Medulla oblongata (tissue), 1 donor: Measurements from ENCODE around the gene UQCRQ.
"Not testable (repeated sequence)": the region's sequence is repeated elsewhere in the genome, so short reads cannot be mapped to it uniquely, and the experiment has no call there.

Experiments used
- DNase-seq: peaks from one replicate; pipeline ENCODE4 v3.0.0-alpha.2; 2015; ENCODE audit errors: extremely low spot score

The UQCRQ gene

DNA sequence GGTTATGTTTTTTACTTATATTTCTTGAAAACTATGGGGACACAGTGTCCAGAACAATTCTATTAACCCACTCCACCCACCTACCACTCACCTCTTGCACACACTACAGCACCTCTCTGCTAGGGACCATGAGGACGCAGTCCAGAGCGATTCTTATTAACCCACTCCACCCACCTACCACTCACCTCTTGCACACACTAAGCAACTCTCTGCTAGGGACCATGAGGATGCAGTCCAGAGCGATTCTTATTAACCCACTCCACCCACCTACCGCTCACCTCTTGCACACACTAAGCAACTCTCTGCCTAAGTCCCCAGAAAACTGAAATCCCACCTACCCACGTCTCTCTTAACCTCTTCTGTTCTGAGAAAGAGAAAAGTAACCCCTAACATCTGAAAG lies 33.8 kb upstream of the UQCRQ start:
- no peak for DNase-seq

DNA sequence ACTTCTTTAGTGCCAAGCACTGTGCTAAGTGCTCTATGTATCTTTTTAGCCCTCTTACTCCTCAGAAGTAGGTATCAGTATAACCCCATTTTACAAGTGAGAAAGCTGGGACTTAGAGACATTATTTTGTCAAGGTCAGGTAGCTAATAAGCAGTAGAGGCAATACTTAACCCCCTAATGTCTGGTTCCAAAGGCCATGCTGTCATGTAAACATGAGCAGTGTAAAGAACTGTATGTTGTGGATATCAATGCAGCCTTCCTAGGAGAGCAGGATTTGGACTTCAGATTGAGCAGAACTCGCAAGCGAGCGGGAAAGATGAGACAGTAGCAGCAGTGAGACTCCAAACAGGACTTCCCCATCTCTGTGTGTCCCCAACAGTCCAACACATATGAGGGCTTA lies 32.4 kb upstream of the UQCRQ start:
- DNase-seq, result no peak

DNA sequence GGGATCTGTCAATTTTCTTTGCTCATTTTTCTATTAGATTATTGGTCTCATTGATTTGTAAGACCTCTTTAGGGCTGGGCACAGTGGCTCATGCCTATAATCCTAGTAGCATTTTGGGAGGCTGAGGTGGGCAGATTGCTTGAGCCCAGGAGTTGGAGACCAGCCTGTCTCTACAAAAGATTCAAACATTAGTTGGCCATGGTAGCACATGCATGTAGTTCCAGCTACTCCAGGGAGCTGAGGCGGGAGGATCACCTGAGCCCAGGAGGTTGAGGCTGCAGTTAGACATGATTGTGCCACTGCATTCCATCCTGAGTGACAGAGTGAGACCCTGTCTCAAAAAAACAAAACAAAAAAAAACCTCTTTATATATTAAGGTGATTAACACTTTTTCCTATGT lies 29.6 kb upstream of the UQCRQ start:
- DNase-seq, result no peak

DNA sequence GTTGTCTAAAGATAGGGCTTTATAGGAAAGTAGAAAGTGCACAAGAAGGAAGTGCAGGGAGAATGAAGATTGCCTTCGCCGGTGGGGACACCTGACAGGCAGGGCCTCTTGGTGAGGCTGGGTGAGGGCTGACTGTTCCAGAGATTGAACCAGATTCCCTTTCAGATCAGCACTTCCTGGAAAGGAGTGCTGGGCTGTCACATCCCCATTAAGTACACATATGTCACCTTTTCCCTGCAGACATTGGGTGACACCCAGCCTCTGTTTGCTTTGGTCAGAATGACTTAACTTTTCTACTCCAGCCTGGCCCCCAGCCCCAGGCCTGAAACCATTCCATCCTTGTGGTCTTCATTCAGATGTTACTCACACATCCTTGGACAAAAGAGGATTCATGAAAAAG lies 28.6 kb upstream of the UQCRQ start:
- DNase-seq, result no peak

DNA sequence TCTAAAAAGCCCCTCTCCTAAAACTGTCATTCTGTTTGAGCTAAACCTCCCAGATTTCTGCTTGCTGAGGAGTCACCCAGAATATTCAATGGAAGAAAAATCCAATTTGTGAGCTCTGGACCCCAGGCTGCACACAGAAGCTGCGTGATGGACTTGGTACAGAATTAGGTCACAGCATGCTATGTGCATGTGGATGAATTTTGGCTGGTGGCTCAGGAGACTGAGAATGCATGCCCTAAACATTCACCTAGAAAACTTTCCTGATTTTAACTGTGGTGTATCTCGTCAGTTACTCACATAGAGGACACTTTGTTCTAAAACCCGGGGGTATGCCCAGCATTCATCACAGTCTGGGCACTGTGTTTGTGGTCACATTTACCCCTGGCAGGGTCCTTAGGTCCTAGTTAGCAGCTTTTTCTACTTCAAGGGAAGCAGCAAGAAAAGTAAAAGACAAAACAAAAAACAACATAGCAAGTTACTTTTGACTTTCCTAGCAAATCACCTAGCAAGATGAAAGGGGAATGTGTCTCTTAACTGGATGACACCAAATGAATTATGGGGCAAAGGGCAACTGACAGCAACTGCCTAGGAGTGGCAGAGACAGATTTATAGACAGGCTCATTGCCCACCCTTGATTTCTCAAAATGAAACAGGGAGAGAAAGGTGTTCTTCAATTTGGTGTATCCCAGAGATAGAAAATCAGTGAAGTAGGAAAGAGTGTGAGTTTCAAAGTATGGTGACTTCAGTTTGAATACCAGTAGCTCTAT lies 27.7 kb upstream of the UQCRQ start:
- DNase-seq, result no peak

DNA sequence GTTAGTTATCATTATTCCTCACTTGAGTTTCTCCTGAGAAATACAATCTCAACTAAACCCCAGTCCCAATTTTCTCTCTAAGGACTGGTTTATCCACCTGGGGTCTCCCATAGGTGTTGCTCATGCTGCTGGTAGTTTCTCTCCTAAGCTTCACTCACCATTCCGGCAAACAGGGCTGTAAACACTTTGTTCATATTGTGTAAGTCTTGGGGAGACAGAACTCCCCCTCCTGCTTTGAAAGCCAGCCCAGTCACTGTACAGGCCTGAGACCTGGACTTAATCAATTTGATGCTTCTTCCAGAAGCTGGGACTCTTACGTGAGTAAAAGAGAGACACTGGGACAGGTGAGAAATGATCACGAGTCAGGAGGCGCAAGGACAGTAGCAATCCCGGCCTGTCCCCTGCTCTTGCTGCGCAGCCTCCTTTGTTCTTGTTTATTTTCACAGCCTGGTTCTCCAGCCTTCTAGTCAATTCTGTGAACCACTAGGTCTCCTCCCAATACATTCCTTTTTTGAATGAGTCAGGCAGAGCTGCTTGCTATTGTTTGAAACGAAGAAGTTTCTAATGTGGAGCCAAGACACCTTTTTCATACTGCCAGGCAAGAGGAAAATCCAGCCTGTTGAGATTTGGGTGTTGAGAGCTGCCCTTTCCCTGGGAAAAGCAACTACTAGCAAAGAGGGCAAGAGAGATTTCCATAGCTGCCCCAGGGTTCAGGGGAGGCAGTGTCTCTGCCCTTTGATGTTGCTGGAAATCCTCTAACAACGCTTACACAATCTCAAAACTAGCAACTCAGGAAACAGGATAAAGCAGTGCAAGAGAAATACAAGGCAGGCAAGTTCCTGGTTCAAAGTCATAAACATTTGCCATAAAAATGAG lies 26.8 kb upstream of the UQCRQ start:
- DNase-seq, result no peak

DNA sequence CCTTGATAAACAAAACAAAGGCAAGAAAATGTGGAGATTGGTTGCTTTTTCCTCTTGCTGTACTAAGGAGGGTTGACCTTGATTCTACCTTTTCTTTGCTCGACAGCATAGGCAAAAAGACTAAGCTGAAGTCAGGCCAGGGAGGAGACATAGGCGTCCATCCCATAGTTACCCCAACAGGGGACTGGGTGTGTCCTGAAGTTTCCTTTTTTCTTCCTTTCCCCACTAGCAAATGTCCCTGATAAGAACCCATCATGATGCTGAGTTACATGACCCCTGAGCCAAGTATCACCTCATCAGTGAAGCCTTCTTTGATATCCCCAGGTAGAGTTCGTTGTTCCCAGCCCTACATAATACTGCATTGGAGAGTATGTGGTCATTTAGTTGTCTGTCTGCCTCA lies 26.1 kb upstream of the UQCRQ start:
- DNase-seq, result no peak

DNA sequence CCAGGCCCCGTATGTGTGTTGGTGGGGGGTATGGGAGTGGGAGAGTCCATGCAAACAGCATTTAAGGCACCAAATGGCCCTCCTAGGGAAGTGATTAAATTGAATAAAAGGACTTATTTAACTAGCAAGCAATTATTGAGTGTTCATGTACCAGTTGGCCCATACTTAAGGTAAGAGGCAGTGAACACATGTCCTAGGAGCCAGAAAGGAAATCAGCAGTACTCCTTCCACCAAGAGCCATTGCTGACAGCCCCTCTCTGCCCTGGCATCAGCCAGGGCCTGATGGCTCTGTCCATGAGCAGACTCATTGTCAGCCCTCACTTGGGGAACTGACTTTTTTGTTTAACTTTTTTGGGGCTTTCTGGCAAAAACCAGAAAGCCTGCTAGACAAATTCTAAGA lies 25.5 kb upstream of the UQCRQ start:
- DNase-seq, result no peak

DNA sequence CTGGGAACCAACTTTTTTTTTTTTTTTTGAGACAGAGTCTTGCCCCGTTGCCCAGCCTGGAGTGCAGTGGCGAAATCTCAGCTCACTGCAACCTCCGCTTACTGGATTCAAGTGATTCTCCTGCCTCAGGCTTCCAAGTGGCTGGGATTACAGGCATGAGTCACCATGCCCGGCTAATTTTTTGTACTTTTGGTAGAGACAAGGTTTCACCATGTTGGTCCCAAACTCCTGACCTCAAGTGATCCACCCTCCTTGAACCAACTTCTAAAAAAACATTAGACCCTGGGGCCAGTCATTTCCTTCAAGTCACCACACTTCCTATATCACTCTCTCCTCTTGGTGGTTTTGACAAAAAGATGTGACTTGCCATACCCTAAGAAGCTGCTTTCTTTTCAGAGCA lies 25.1 kb upstream of the UQCRQ start:
- DNase-seq, result no peak

DNA sequence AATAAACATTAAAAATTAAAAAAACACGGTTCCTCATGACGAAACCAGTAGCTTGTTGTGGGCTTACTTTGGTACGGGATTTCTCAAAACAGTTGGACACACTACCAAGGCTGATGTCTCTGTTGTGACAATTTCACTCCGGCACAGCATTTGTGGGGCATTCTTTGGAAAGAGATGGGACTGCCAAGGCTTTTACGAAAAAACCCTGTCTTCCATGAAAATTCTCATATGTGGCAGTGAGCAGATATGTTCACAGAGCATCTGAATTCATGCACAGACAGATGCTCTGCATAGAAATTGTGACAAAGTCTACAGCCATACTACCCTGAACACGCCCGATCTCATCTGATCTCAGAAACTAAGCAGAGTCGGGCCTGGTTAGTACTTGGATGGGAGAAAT lies 18.2 kb upstream of the UQCRQ start:
- no peak for DNase-seq

DNA sequence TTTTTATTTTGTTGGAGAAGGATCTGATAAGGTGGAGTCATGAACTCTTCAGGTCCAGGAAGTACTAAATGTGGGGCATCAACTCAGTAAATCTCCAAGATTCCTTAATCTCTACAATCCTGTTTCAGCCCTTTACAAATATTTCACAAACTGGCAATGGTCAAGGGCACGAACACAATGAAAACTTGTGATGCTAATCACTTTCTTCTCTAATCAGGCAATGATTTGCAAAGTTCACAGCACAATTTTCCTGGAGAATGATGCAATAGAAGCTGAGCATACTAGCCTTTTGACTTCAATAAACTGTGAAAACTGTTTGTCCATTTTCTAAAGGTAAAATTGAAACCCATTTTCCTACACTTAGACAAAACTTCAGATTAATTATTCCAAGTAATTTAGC lies 17.1 kb upstream of the UQCRQ start:
- no peak for DNase-seq

DNA sequence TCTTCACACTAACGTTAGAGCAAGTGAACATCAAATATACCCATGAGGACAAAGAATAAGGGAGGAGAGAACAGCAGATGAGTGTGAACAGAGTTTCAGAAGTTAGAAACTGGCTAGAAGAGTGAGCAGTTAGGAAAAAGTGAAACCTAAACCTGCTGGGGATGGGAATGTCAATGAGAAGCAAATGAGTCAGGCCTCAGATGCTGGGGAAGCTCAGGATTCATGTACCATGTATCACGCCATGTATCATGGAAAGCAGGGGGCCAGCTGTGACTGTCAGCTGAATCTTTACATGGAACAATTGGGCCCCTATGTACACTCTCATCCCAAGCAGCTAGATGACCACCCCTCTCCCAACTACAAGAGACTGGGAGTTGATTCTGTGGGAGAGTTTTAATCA lies 16.4 kb upstream of the UQCRQ start:
- DNase-seq, result no peak

DNA sequence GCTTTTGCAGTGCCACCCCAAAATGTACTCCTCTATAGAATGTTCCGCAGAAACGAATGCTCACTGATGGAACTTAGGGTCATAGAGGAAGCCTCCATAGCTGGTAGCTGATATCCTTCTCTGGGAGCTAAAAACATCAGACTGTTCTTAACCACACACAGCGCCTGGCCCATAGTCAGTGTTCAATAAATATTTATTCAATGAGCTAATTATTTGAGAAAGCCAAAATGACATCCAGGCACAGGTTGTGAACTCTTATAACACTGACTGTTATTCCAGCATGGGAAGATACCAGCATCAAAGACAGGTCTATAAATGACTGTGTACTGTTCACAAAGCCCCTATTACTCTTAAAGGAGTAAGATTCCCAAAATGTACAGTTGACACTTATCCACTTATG lies 13.1 kb upstream of the UQCRQ start:
- DNase-seq, result no peak

DNA sequence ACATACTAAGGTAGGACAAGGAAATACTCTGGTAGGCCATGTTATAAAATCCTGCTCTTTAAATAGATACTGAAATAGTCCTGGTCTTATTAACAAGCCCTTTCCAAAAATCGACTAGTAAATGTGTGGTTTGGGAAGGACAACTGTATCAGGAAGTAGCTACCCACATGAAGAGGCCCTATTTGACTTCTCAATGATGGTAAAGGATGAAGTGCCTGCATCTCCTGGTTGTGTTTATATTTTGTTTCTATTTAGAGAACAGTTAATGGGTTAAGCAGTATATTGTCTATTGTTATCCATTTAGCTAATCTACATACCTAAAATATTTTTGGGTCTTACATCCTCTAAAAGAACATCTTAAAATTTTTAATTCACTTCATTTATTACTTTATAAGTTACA lies 12.7 kb upstream of the UQCRQ start:
- no peak for DNase-seq

DNA sequence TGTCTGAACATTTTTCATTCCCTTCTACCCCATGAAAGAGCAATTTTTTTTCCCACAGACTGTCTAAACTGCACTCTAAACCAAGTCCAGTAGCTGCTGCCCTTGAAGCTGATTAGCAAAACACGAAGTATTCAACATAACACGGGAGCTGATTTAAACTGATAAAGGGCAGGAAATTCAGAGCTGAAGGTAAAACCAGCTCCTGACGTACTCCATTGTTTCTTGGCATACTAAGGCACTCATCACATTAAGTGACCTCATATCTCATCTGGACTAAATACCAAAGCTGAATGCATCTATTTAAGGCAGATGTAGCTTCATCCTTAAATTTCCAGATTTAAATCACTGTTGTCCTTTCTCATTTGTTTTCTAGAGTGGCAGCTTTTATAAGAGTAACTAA lies 12.1 kb upstream of the UQCRQ start:
- no peak for DNase-seq

DNA sequence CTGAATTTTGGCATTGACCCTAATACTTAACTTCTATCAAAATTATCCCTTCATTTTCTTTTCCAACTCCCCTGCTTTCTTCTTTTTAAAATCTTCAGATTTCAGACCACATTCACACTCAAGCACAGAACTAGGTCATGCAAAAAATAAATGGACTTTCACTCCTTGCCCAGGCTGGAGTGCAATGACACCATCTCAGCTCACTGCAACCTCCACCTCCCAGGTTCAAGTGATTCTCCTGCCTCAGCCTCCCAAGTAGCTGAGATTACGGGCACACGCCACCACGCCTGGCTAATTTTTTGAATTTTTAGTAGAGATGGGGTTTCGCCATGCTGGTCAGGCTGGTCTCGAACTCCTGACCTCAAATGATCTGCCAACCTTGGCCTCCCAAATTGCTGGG lies 11.4 kb upstream of the UQCRQ start:
- DNase-seq, result not testable (repeated sequence)

DNA sequence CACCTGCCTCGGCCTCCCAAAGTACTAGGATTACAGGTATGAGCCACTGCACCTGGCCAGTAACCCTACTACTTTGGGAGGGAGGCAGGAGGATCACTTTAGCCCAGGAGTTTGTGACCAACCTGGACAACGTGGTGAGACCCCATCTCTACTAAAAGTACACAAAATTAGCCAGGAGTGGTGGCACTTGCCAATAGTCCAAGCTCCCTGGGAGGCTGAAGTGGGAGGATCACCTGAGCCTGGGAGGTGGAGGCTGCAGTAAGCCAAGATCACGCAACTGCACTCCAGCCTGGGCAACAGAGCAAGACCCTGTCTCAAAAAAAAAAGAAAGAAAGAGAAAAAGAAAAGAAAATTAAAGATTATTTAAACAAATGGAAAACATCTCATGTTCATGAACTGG lies 10.4 kb upstream of the UQCRQ start:
- no peak for DNase-seq

DNA sequence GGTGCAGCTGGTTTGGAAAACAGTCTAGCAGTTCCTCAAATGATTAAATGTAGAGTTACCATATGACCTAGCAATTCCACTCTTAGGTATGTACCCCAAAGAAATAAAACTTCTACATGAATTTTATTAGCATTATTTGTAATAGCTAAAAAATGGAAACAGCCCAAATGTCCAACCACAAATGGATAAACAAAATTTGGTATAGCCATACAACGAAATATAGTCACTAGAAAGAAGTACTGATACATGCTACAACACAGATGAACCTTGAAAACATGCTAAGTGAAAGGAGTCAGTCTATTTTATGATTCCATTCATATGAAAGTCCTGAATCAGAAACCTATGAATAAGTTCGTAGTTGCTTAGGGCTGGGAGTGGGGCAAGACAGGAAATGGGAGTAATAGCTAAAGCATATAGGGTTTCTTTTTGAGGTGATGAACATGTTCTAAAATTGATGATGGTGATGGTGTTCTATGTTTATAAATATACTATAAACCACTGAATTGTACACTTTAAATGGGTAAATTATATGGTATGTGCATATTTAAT lies 6.5 kb upstream of the UQCRQ start:
- no peak for DNase-seq

DNA sequence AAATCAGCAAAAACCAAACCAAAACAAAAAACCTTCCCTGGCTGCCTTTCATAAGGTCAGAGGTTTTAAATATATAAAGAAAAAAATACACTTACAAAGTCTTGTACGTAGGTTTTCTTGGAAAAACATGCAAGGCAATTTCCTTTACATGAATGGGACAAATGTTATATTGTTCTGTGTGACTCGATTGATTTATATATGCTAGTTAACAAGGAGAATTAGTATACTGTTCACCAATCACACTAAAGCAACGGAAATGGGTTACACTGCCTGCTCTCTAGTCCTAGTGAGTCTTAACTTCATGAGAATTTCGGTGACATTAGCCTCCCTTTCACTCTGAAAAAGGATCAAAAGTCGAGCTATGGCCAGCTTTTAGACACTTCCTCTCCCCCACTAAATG lies 5.7 kb upstream of the UQCRQ start:
- DNase-seq, result no peak

DNA sequence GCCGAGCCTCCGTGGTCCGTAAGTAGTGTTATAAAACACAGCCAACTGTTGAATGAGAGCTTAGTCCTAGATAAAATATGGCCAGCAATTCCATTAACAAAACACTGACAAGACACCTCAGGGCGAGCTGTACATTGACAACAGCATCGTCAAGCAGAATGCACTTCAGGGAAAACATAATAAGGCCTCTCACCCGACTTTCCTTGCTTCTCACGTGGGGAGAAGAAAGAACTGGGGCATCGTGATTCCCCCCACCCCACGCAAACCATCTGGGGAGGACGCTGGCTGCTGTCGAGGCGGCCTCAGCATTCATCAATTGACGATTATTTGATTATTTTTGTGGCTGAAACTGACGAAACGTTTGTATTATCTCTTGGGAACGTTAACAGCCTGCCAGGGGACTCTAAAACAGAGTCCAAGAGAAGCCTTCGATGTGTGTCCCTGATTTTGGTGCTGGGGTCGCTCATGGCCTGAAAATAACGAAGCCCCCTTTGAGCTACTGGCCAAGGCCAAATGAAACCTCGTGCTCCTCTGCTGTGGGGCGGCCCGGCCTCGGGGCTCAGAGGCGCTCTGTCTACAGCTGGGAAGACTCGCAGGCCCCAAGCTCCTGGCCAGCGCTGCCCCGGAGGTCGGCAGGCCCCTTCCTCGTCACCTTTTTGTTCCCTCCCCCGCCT lies 637 bp upstream of the UQCRQ start:
- DNase-seq, result peak; percentile 24

DNA sequence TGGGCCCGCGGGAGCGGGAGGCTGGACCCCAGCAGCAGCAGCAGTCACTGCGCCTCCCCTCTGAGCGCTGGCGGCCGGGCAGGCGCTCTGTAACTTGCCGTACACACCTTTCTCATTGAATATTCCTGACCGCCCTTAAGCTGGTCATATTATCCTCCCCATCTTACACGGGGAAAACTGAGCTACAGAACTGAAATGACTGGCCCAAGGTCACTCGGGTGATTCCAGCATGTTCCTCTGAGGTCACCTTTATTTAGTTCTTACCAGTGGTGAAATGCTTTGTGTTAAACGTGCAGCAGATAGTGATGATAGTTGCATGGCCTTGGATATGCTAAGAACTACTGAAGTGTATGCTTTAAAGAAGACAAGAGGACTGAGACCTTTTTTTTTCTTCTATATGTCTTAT lies 607 bp downstream of the UQCRQ start:
- no peak for DNase-seq

DNA sequence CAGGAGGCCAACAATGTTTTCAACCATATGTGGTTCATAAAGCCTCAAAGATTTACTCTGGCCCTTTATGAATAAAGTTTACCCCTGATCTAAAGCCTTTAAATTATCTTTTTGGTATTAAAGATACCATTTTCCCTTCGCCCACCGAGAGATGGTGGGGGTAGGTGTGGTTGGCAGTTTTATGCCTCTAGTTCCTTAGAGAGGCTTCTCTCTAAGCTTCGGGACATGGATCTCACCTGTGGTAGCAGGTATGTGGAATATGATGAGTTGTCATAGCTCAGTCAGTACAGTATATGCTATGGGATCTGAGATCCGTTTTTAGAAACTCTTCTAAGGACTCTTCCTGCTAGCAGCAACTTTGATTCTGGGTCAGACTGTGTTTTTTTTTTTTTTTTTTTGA lies 2.3 kb downstream of the UQCRQ start:
- DNase-seq, result no peak

DNA sequence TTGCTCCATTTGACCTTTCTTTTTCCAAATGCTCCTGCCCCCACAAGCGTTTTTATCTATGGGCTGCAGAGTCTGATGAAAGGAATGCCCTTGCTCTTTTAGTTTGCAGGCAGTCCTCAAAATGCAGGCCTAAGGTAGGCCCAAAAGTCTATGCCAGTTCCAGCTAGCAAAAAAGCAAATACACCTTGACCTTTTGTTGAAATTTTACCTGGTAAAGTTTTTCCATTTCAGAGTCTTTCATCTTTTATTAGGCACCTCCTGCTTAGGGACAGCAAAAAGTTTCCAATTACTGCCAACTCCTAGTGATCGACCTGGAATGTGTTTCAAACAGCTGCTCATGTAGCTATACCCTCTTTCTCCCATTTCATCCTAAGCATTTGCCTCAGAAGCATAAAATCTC lies 4.4 kb downstream of the UQCRQ start:
- DNase-seq, result no peak
